ENCODE measurements around the gene RAB29.

DNA sequence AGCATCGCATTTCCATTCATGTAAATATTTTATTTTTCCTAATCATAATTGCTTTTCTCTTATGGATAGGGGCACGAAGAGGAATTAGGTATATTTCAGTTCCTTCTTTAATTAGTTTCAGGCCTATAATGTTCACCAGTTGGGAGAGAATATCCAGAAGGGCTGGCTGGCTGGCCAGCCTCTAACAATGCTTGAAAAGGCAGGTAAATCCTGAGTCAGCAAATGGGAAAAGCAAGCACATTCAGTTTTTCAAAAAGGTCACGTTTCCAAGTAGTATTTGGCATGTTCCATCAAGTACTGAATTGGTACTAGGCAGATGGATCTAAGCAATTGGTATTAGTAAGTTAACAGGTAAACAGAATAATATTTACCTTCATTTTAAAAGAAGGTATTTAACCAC, 8.0 kb downstream of the RAB29 start:
- TF ChIP-seq POLR2AphosphoS5 (IDR thresholded peaks at IDR 0.05; ENCODE audit: low read depth, low read length): no peak
- TF ChIP-seq TAF1 (IDR thresholded peaks at IDR 0.05; ENCODE audit: borderline replicate concordance, insufficient read depth, low read length): no peak
- TF ChIP-seq, protein P1, sequence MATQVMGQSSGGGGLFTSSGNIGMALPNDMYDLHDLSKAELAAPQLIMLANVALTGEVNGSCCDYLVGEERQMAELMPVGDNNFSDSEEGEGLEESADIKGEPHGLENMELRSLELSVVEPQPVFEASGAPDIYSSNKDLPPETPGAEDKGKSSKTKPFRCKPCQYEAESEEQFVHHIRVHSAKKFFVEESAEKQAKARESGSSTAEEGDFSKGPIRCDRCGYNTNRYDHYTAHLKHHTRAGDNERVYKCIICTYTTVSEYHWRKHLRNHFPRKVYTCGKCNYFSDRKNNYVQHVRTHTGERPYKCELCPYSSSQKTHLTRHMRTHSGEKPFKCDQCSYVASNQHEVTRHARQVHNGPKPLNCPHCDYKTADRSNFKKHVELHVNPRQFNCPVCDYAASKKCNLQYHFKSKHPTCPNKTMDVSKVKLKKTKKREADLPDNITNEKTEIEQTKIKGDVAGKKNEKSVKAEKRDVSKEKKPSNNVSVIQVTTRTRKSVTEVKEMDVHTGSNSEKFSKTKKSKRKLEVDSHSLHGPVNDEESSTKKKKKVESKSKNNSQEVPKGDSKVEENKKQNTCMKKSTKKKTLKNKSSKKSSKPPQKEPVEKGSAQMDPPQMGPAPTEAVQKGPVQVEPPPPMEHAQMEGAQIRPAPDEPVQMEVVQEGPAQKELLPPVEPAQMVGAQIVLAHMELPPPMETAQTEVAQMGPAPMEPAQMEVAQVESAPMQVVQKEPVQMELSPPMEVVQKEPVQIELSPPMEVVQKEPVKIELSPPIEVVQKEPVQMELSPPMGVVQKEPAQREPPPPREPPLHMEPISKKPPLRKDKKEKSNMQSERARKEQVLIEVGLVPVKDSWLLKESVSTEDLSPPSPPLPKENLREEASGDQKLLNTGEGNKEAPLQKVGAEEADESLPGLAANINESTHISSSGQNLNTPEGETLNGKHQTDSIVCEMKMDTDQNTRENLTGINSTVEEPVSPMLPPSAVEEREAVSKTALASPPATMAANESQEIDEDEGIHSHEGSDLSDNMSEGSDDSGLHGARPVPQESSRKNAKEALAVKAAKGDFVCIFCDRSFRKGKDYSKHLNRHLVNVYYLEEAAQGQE (IDR thresholded peaks at IDR 0.05; ENCODE audit: insufficient read depth in 1 of 2, low read depth in 2 of 2, low read length in 2 of 2): no peak
- no peak for TF ChIP-seq SIN3A (IDR thresholded peaks at IDR 0.05; ENCODE audit: borderline replicate concordance, insufficient read depth, low read length)
